ENCODE data around the gene STAC.
"Not testable (repeated sequence)": the region's sequence is repeated elsewhere in the genome, so short reads cannot be mapped to it uniquely, and the experiment has no call there.

DNA sequence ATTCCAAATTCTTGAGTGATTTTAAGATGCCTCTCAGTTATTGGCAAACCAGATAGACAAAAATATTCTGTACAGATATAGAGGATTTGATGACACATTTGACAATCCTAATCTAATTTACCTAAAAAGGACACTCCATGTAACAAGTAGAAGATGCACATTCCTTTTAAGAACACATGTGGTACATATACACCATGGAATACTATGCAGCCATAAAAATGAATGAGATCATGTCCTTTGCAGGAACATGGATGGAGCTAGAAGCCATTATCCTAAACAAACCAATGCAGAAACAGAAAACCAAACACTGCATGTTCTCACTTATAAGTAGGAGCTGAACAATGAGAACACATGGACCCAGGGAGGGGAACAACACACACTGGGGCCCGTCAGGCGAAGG is 119.7 kb downstream of the STAC start:
- TF ChIP-seq, protein P1, sequence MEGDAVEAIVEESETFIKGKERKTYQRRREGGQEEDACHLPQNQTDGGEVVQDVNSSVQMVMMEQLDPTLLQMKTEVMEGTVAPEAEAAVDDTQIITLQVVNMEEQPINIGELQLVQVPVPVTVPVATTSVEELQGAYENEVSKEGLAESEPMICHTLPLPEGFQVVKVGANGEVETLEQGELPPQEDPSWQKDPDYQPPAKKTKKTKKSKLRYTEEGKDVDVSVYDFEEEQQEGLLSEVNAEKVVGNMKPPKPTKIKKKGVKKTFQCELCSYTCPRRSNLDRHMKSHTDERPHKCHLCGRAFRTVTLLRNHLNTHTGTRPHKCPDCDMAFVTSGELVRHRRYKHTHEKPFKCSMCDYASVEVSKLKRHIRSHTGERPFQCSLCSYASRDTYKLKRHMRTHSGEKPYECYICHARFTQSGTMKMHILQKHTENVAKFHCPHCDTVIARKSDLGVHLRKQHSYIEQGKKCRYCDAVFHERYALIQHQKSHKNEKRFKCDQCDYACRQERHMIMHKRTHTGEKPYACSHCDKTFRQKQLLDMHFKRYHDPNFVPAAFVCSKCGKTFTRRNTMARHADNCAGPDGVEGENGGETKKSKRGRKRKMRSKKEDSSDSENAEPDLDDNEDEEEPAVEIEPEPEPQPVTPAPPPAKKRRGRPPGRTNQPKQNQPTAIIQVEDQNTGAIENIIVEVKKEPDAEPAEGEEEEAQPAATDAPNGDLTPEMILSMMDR (IDR thresholded peaks at IDR 0.05) = not testable (repeated sequence)
- TF ChIP-seq POLR2AphosphoS5 (IDR thresholded peaks at IDR 0.05; ENCODE audit: insufficient read depth in 1 of 2, low read depth in 1 of 2) = not testable (repeated sequence)

Data from vagina (tissue), 2 donors.